Measurements from ENCODE around the gene SPATA13. TPM values are rescaled to one million over a fixed set of nuclear protein-coding genes. Genes with fewer than 3 reads are reported as not detected.

SPATA13 gene
- total RNA-seq, 1 experiment from 2014 or later: 21.4 TPM

DNA sequence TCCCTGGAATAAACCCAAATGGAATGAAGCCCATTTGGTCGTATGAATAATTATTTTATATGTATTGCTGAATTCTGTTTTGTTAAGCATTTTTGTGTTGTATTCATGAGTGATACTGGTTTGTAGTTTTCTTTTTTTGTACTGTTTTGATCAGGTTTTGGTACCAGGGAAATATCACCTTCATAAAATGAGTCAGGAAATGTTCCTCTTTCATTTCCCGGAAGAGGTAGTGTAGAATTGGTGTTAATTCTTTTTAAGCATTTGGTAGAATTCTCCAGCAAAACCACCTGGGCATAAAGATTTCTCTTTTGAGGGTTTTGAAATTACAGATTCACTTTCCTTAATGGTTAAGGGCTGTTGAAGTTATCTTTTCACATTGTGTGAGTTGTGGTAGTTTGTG lies 13.3 kb downstream of the SPATA13 start:
- no TSS peak for BruUV-seq (replicated peaks)
- H3K36me3 ChIP-seq (ENCODE audit: control insufficient read depth in 1 of 2, insufficient read depth in 2 of 2, low read length in 2 of 2): 0 out of 4 replicates have a peak, but pooled peaks cover 0 to 3% of the 10 kb centered on the region in 2 experiments

More for the DNA sequence above, 13.3 kb downstream of the SPATA13 start:
- Histone ChIP-seq H3K4me2 (ENCODE audit: low read length) (no peak overlapping the region), H3K9me3 (ENCODE audit: control insufficient read depth in 1 of 2, insufficient read depth in 1 of 2, low read depth in 1 of 2, low read length in 2 of 2) (no peaks in the 10 kb centered on the region), H3K79me2 (ENCODE audit: insufficient read depth, low read length) (peaks cover 95% of the 10 kb centered on the region), H3K4me1 (ENCODE audit: control insufficient read depth in 1 of 2, insufficient read depth in 2 of 2, low read length in 2 of 2) (no peaks in the 10 kb centered on the region), H3K27ac (ENCODE audit: low read depth, low read length) (no peak overlapping the region), H3K27me3 (ENCODE audit: insufficient read depth, low read length) (no peaks in the 10 kb centered on the region), H3K9me2 (ENCODE audit: insufficient read depth) (no peaks in the 10 kb centered on the region), H4K20me1 (ENCODE audit: insufficient read depth) (no peaks in the 10 kb centered on the region), H3K4me3 (replicated peaks in 1 of 2; ENCODE audit: low read depth in 1 of 2, low read length in 2 of 2) (no peak overlapping the region), H3K9ac (ENCODE audit: low read length) (no peak overlapping the region), H2AFZ (ENCODE audit: low read depth, low read length, poor library complexity, severe bottlenecking) (no peak overlapping the region)
- ChIA-PET CTCF (no interaction called here), POLR2A (no interaction called here), RAD21 (ENCODE audit: low non-redundant PET in 1 of 2, low total read pairs in 2 of 2, uncharacterized antibody in 2 of 2, unreplicated experiment in 2 of 2) (no interaction called here)
- ATAC-seq: no peak
- intact Hi-C loops (cut with micrococcal nuclease): no loop called here
- no peak for DNase-seq (ENCODE audit: low read depth, low spot score)
- no peak for TF ChIP-seq RAD21 (IDR thresholded peaks at IDR 0.05; ENCODE audit: low read depth)
- TF ChIP-seq, protein P1, sequence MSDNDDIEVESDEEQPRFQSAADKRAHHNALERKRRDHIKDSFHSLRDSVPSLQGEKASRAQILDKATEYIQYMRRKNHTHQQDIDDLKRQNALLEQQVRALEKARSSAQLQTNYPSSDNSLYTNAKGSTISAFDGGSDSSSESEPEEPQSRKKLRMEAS (IDR thresholded peaks at IDR 0.05): no peak
- TF ChIP-seq POLR2AphosphoS5 (IDR thresholded peaks at IDR 0.05; ENCODE audit: low read depth, low read length): no peak
- TF ChIP-seq ELF1 (IDR thresholded peaks at IDR 0.05; ENCODE audit: borderline replicate concordance, low read depth): no peak
- TF ChIP-seq CTCF (IDR thresholded peaks at IDR 0.05 in 2 of 3, conservative IDR thresholded peaks at IDR 0.05 in 1 of 3; ENCODE audit: borderline replicate concordance in 1 of 3, insufficient read depth in 1 of 3, low read depth in 2 of 3, low read length in 2 of 3): no peak
- no peak for TF ChIP-seq CEBPB (IDR thresholded peaks at IDR 0.05; ENCODE audit: low read depth)
- TF ChIP-seq EGR1 (IDR thresholded peaks at IDR 0.05; ENCODE audit: low read depth): no peak
- no peak for TF ChIP-seq FOSL1 (IDR thresholded peaks at IDR 0.05; ENCODE audit: low read depth)
- no peak for TF ChIP-seq CBX3 (IDR thresholded peaks at IDR 0.05; ENCODE audit: low read depth)
- no peak for TF ChIP-seq ZNF274 (IDR thresholded peaks at IDR 0.05; ENCODE audit: low read depth, low read length)
- TF ChIP-seq, protein P2, sequence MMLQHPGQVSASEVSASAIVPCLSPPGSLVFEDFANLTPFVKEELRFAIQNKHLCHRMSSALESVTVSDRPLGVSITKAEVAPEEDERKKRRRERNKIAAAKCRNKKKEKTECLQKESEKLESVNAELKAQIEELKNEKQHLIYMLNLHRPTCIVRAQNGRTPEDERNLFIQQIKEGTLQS (IDR thresholded peaks at IDR 0.05): no peak
- TF ChIP-seq ZBTB33 (IDR thresholded peaks at IDR 0.05; ENCODE audit: extremely low read depth, insufficient replicate concordance, low read length): no peak
- no peak for TF ChIP-seq SIN3A (IDR thresholded peaks at IDR 0.05; ENCODE audit: low read depth)
- no peak for TF ChIP-seq JUND (IDR thresholded peaks at IDR 0.05)
- no peak for TF ChIP-seq POLR2A (IDR thresholded peaks at IDR 0.05; ENCODE audit: borderline replicate concordance, extremely low read depth, insufficient read depth, insufficient read length)
- TF ChIP-seq SP1 (IDR thresholded peaks at IDR 0.05; ENCODE audit: low read depth): no peak
- TF ChIP-seq EZH2 (IDR thresholded peaks at IDR 0.05): no peak

All from HCT116 (cell line).